Memory B cell (primary cell): Measurements from ENCODE around the gene EIF4G3.
"Not testable (repeated sequence)": the region's sequence is repeated elsewhere in the genome, so short reads cannot be mapped to it uniquely, and the experiment has no call there.

ENCODE experiments used
- ATAC-seq: fragments of 150-1000 bp; cut with Tn5 transposase; 2 replicates; pipeline ENCODE4 v1.10.0; 2021; ENCODE audit warnings: low read depth, mild to moderate bottlenecking, moderate library complexity
- DNase-seq, 2 donors: peaks; one replicate each; pipeline ENCODE4 v3.0.0; 2022; ENCODE audit warnings: low spot score in 2 of 2
- H3K27ac Mint-ChIP-seq: one replicate; pipeline ENCODE4 v1.8.0; 2022; ENCODE audit warnings: mild to moderate bottlenecking, moderate library complexity, mixed read lengths
- H3K27me3 Mint-ChIP-seq: one replicate; pipeline ENCODE4 v1.8.0; 2022; ENCODE audit warnings: mixed read lengths
- H3K36me3 Mint-ChIP-seq: one replicate; pipeline ENCODE4 v1.8.0; 2022; ENCODE audit warnings: mild to moderate bottlenecking, mixed read lengths
- H3K4me1 Mint-ChIP-seq: one replicate; pipeline ENCODE4 v1.8.0; 2022; ENCODE audit warnings: mixed read lengths
- H3K4me3 Mint-ChIP-seq: one replicate; pipeline ENCODE4 v1.8.0; 2022; ENCODE audit warnings: mild to moderate bottlenecking, moderate library complexity, mixed read lengths
- H3K9me3 Mint-ChIP-seq: one replicate; pipeline ENCODE4 v1.8.0; 2022; ENCODE audit warnings: mixed read lengths

EIF4G3 gene

DNA sequence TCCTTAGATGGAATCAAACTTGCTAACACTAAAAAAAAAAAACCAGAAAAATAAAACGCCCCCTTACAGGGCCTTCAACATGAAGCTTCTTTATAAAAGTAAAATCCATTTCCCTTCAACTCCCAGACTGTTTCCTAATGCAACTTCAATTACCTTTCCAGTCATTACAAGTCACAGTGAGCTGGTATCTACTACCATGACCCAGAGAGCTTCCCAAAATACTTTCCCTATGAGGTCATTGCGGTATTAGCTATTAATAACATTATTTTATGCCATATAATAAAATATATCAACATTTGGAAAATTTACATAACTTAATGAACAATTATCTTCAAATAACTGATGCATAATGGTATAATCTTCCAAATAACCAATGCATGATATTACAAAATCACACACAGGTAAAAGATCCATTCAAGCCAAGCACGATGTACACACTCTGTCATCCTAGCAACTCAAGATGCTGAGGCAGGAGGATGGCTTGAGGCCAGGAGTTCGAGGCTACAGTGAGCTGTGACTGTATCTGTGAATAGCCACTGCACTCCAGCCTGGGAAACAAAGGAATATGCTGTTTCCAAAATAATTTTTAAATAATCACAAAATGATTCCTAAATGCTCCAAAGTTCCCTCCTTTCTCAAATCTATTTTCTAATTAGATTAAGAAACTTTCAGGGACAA, 24.1 kb downstream of the EIF4G3 start:
- H3K4me3 Mint-ChIP-seq: no peak overlapping the region
- H3K9me3 Mint-ChIP-seq: no peaks in the 10 kb centered on the region
- DNase-seq (no peak), ATAC-seq (no peak)
- H3K27me3 Mint-ChIP-seq: no peaks in the 10 kb centered on the region
- peaks cover 11% of the 10 kb centered on the region for H3K4me1 Mint-ChIP-seq
- no peak overlapping the region for H3K27ac Mint-ChIP-seq
- H3K36me3 Mint-ChIP-seq: peaks cover 12% of the 10 kb centered on the region

DNA sequence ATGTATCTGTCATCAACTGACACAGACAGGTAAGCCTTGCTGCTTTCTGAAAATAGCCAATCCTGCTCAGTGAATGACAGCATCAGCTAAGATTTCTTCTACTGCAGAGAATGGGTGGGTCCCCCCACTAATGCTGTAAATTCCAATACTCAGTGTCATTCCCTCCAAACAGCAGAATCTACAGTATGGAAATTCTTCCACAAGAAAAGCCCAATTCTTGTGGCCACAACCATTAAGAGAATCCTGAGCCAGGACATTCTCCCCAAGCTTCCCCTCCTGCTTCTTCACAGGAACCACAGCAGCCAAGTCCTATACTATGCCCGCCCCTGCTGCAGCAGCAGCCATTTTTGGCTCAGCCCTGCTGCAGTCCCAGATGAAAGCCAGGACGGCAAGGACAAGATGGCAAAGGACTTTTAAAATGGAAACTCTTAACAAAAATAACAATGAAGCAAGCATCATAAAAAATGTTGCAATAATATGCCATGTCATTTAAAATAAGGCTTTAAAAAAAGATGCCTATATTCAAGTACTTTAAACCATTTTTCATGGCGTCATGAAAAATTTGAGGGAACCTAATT, 26.8 kb downstream of the EIF4G3 start:
- peak overlapping the region; percentile 72 for H3K27ac Mint-ChIP-seq
- no peaks in the 10 kb centered on the region for H3K27me3 Mint-ChIP-seq
- peaks cover 4% of the 10 kb centered on the region for H3K4me1 Mint-ChIP-seq
- H3K9me3 Mint-ChIP-seq: no peaks in the 10 kb centered on the region
- H3K36me3 Mint-ChIP-seq: peaks cover 5% of the 10 kb centered on the region
- DNase-seq (no peak), ATAC-seq (no peak)
- H3K4me3 Mint-ChIP-seq: no peak overlapping the region

DNA sequence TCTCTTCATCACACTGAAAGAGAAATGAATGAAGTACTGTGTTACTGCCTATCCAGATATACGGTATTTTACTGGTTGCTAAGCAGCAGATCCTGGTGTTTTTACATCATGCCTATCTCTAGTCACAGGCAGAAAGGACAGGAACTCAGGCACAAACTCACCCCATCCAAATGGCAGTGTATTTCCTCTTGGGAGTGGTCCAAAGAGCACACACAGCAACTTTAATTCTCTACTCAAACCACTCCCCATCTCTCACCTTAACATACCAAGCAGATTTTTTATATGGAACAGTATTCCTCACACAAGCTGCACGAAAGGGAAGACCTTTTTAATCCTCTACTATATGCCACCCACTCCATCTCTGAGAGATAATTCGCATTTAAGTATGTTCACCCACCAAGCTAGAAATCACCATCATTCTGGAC, 27.3 kb downstream of the EIF4G3 start:
- Mint-ChIP-seq H3K4me3 (no peak overlapping the region), H3K36me3 (peaks cover 5% of the 10 kb centered on the region), H3K27me3 (no peaks in the 10 kb centered on the region), H3K4me1 (peaks cover 4% of the 10 kb centered on the region), H3K27ac (peak overlapping the region; percentile 72), H3K9me3 (no peaks in the 10 kb centered on the region)
- ATAC-seq (no peak), DNase-seq (no peak)

DNA sequence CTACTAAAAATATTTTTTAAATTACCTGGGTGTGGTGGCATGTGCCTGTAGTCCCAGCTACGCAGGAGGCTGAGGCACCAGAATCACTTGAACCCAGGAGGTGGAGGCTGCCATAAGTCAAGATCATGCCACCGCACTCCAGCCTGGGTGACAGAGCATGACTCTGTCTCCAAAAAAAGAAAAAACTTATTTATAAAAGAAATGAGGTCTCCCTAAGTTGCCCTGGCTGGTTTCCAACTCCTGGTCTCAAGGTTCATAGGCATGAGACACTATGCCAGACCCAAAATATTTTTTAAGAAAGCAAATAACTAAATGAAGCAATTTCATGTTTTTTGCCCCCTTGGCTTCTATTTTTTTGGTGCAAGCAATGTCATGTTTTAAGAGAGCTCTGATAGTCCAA, 32.9 kb downstream of the EIF4G3 start:
- Mint-ChIP-seq H3K36me3 (peaks cover under 1% of the 10 kb centered on the region), H3K4me1 (no peaks in the 10 kb centered on the region), H3K27me3 (no peaks in the 10 kb centered on the region), H3K9me3 (no peaks in the 10 kb centered on the region), H3K4me3 (no peak overlapping the region), H3K27ac (no peak overlapping the region)
- no peak for ATAC-seq
- no peak for DNase-seq

DNA sequence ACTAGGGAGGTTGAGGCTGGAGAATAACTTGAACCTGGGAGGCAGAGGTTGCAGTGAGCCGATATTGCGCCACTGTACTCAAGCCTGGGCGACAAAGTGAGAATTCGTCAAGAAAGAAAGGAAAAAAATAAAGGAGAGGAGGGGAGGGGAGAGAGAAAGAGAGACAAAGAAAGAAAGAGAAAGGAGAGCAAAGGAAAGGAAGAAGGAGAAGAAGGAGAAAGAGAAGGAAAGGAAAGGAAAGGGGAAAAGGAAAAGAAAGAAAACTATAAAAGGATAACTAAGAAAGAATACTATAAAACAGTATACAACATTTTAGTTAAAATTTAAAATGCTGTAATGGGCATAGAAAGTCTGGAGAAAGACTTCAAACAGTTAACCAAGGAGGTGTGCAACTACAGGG, 33.6 kb downstream of the EIF4G3 start:
- no peak overlapping the region for H3K4me3 Mint-ChIP-seq
- H3K36me3 Mint-ChIP-seq: peaks cover 1% of the 10 kb centered on the region
- no peak for ATAC-seq
- H3K4me1 Mint-ChIP-seq: peaks cover 1% of the 10 kb centered on the region
- H3K27me3 Mint-ChIP-seq: no peaks in the 10 kb centered on the region
- H3K9me3 Mint-ChIP-seq: no peaks in the 10 kb centered on the region
- no peak overlapping the region for H3K27ac Mint-ChIP-seq
- no peak for DNase-seq

DNA sequence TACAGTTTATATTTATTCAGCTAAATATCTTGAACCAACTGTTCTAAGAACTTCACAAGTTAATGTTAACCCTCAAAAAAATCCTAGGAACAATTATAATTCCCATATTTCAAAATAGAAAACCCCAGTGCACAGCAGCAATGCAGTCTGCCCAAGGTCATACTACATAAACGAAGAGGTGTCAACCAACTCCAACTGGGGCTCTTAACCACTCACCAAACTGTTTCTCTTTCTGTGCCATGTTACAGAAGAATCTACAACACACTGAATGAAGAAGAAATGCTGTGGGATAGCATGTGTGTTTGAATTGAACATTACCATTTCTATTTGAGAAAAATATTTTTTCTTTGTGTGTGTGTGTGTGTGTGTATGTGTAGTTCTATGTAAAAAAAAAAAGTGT, 35.7 kb downstream of the EIF4G3 start:
- Mint-ChIP-seq H3K27me3 (no peaks in the 10 kb centered on the region), H3K4me1 (peaks cover 5% of the 10 kb centered on the region), H3K9me3 (no peaks in the 10 kb centered on the region), H3K4me3 (no peak overlapping the region), H3K27ac (no peak overlapping the region), H3K36me3 (peaks cover 8% of the 10 kb centered on the region)
- DNase-seq (no peak), ATAC-seq (no peak)

DNA sequence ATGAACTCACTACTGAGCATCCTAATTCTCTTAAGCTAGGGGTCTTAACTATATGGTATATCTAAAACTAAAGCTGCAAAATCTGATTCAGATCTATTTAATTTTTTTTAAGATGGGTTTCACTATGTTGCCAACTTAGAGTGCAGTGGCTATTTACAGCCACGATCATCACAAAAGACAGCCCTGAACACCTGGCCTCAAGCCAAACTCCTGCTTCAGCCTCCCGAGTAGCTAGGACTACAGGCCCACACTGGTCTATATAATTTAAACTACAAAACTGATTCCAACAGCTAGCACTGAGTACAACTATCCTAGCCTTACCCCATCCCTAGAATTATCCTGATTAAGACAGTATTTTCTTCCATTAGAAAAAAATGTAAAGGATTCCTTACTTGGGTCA, 37.1 kb downstream of the EIF4G3 start:
- H3K4me1 Mint-ChIP-seq: peaks cover 5% of the 10 kb centered on the region
- H3K4me3 Mint-ChIP-seq: no peak overlapping the region
- peak overlapping the region; percentile 14 for H3K27ac Mint-ChIP-seq
- ATAC-seq (no peak), DNase-seq (no peak)
- H3K36me3 Mint-ChIP-seq: peaks cover 8% of the 10 kb centered on the region
- H3K9me3 Mint-ChIP-seq: no peaks in the 10 kb centered on the region
- H3K27me3 Mint-ChIP-seq: no peaks in the 10 kb centered on the region

DNA sequence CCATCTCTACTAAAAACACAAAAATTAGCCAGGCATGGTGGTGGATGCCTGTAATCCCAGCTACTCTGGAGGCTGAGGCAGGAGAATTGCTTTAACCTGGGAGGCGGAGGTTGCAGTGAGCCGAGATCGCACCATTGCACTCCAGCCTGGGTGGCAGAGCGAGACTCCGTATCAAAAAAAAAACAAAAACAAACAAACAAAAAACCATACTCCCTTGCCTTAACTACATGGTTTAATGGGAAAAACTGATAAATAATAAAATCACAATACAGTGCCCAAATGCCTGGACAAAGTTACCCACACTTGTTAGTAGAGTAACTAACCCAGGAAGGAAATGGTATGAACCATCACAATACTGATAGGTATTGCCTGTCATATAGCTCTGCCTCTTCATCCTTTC, 40.4 kb downstream of the EIF4G3 start:
- H3K4me3 Mint-ChIP-seq, DNase-seq, ATAC-seq, H3K27ac Mint-ChIP-seq, H3K4me1 Mint-ChIP-seq, H3K27me3 Mint-ChIP-seq, H3K9me3 Mint-ChIP-seq: not testable (repeated sequence)
- peaks cover 14% of the 10 kb centered on the region for H3K36me3 Mint-ChIP-seq

DNA sequence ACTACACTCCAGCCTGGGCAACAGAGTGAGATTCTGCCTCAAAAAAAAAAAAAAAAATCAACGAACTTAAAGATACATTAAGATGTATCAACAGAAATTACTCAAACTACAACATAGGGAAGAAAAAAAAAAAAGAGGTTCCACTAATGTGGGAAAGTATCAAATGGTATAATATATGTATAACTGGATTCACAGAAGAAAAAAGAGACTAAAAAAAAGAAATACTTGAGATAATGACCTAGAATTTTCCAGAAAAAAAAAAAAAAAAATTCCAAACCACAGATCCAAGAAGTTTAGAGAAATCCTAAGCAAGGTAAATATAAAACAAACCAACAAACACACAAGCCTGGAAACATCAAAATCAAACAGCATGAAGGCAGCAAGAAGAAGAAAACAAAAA, 45.5 kb downstream of the EIF4G3 start:
- Mint-ChIP-seq H3K27me3 (no peaks in the 10 kb centered on the region), H3K4me3 (no peak overlapping the region), H3K36me3 (peaks cover 11% of the 10 kb centered on the region), H3K27ac (no peak overlapping the region), H3K4me1 (no peaks in the 10 kb centered on the region), H3K9me3 (peaks cover 4% of the 10 kb centered on the region)
- ATAC-seq: no peak
- no peak for DNase-seq

DNA sequence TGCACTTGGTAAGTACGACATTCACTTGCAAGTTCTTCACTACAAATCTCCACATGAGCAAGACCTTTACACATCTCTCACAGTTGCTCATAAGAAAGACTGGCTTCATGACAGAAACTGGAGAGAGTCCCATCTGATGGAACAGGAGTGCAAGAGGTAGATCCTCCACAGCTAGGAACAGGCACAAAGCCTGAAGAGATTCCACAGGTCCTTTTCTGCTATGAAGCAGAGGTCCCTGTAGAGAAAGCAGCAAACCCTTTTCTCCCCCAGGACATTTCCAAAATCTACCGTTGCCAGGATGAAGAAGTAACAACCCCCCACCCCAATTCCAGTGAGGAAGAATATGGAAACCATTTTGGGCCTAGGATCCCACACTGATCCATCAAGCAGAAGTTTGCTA, 47.3 kb downstream of the EIF4G3 start:
- Mint-ChIP-seq H3K27ac (no peak overlapping the region), H3K4me1 (no peaks in the 10 kb centered on the region), H3K36me3 (peaks cover 11% of the 10 kb centered on the region), H3K4me3 (no peak overlapping the region), H3K9me3 (peaks cover 4% of the 10 kb centered on the region), H3K27me3 (no peaks in the 10 kb centered on the region)
- DNase-seq (no peak), ATAC-seq (no peak)

DNA sequence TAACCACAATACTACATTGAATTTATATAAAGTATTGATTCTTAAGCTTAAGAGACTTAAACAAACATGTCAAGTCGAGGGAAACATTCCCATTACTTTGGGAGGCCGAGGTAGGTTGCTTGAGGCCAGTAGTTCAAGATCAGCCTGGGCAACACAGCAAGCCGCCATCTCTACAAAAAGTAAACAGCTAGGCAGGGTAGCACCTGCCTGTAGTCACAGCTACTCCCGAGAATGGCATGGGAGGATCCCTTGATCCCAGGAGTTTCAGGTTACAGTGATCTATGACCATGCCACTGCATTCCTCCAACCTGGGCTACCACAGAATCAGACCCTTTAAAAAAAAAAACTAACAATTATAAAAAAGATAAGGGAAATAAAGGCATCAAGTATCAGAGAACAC, 50.4 kb downstream of the EIF4G3 start:
- Mint-ChIP-seq H3K27ac (no peak overlapping the region), H3K9me3 (peaks cover 3% of the 10 kb centered on the region), H3K27me3 (no peaks in the 10 kb centered on the region), H3K4me3 (no peak overlapping the region), H3K36me3 (peaks cover 7% of the 10 kb centered on the region), H3K4me1 (peaks cover 5% of the 10 kb centered on the region)
- no peak for DNase-seq
- ATAC-seq: no peak

DNA sequence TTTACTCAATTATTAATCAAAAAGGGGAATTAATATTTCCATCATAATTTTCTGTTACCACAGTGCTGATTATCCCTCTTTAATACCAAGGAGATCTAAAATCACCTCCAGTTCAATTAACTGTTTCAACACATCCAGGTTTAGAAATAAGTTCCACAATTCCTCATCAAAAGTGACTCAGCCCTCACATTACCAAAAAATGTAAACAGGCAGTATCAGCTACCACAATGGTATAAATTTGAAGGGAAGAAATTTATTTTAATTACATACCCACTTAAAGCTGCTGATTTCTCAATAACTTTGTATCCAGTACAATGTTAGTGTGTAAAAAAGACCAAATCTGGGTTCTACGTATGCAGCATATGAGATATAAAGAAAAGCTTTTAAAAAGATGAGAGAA, 51.9 kb downstream of the EIF4G3 start:
- no peaks in the 10 kb centered on the region for H3K27me3 Mint-ChIP-seq
- no peak for DNase-seq
- peaks cover 5% of the 10 kb centered on the region for H3K4me1 Mint-ChIP-seq
- H3K9me3 Mint-ChIP-seq: no peaks in the 10 kb centered on the region
- no peak for ATAC-seq
- H3K27ac Mint-ChIP-seq: no peak overlapping the region
- peaks cover 2% of the 10 kb centered on the region for H3K36me3 Mint-ChIP-seq
- H3K4me3 Mint-ChIP-seq: no peak overlapping the region

DNA sequence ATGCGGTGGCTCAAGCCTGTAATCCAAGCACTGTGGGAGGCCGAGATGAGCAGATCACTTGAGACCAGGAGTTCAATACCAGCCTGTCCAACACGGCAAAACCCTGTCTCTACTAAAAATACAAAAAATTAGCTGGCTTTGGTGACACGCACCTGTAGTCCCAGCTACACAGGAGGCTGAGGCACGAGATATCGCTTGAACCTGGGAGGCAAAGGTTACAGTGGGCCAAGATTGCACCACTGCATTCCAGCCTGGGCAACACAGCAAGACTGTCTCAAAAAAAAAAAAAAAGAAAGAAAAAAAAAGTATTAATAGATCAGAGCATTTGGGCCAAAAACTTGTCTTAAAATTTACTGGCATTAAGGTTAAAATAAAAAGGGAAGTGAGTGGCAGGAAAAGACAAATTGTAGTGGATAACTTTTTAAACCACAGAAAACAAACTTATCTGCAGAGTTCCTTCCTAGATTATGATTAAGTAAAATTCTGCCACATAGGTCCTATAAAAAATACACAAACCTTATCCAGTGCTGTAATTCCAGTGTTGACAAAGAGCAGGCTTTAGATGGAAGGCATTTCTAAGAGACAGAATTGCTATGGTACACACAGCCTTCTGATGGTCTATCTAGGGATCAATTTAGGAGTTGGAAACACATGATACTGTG, 53.3 kb downstream of the EIF4G3 start:
- H3K27ac Mint-ChIP-seq: peak overlapping the region; percentile 41
- DNase-seq (no peak), ATAC-seq (no peak)
- no peaks in the 10 kb centered on the region for H3K9me3 Mint-ChIP-seq
- H3K4me1 Mint-ChIP-seq: peaks cover 5% of the 10 kb centered on the region
- H3K4me3 Mint-ChIP-seq: no peak overlapping the region
- peaks cover 2% of the 10 kb centered on the region for H3K36me3 Mint-ChIP-seq
- no peaks in the 10 kb centered on the region for H3K27me3 Mint-ChIP-seq

DNA sequence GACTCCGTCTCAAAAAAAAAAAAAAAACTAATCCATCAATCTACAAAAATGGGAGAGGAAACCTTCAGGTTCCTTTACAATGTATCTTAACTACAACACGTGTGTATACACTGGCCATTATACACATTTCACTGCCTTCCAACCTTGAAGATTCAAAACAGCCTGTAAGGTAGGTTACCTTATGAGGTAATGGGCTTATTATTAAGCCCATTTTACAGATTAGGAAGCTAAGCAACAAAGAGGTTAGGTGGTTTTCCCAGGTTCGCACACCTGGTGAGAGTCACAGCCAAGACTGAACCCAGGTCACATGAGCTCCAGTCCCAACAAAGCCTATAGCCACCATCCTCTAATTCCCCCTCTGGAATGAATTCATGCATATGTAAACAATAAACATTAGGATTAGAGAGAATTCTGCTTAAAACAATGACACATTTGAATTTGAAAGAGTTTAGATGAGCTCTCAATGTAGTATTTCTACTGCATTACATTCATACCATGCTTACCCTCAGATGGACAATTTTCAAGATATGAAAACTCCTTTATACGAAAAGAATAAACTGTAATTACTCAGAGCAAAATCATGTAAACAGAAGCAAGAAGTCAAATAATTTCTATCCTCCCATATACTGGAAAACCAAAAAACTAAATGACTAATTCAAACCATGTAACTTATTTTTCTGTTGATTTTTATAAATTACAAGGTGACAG, 54.8 kb downstream of the EIF4G3 start:
- no peak for ATAC-seq
- Mint-ChIP-seq H3K27ac (peak overlapping the region; percentile 31), H3K27me3 (no peaks in the 10 kb centered on the region)

More for the DNA sequence above, 54.8 kb downstream of the EIF4G3 start:
- Mint-ChIP-seq H3K36me3 (peaks cover 2% of the 10 kb centered on the region), H3K4me1 (peaks cover 10% of the 10 kb centered on the region), H3K9me3 (no peaks in the 10 kb centered on the region), H3K4me3 (no peak overlapping the region)
- no peak for DNase-seq
